ENCODE results near the gene NACC2. TPM values are rescaled to one million over a fixed set of nuclear protein-coding genes. Genes with fewer than 3 reads are reported as not detected.

NACC2 gene
- total RNA-seq, 4 donors from 2014 or later, result 10.4 to 21.6 (median 12.8) TPM

- Histone ChIP-seq H3K27ac (peak overlapping the region in 1 of 4 donors; percentile 29), H3K9me3 (no peaks in the 10 kb centered on the region), H3K36me3 (peaks cover 0 to 65% (median 10%) of the 10 kb centered on the region in 3 donors), H3K27me3 (peaks cover 0 to 3% (median 0%) of the 10 kb centered on the region in 4 donors), H3K4me1 (peaks cover 4 to 45% (median 9%) of the 10 kb centered on the region in 3 donors), H3K4me3 (peak overlapping the region in 1 of 4 donors; percentile 4)
- WGBS, 2 donors, result 70 to 79% methylated on average over 7 to 14 of the region's 44 CpGs
- intact Hi-C loops (cut with DNase I), result no loop called here
- no peak for TF ChIP-seq POLR2A (IDR thresholded peaks at IDR 0.05)
- no peak for TF ChIP-seq CTCF (IDR thresholded peaks at IDR 0.05)
- DNase-seq, result no peak
Measured at GRCh38 chr9:136045595-136046553, 49.2 kb downstream of the NACC2 start.

- H3K4me3 ChIP-seq, result no peak overlapping the region
- H3K36me3 ChIP-seq, result peaks cover 0 to 71% (median 10%) of the 10 kb centered on the region in 3 donors
- no peak for DNase-seq
- H3K9me3 ChIP-seq, result peaks cover 0 to under 1% (median 0%) of the 10 kb centered on the region in 3 donors
- H3K27ac ChIP-seq, result no peak overlapping the region
- H3K4me1 ChIP-seq, result peaks cover 0 to 38% (median 1%) of the 10 kb centered on the region in 3 donors
- no peak for TF ChIP-seq CTCF (IDR thresholded peaks at IDR 0.05)
- no peak for TF ChIP-seq POLR2A (IDR thresholded peaks at IDR 0.05)
- no peaks in the 10 kb centered on the region for H3K27me3 ChIP-seq
- intact Hi-C loops (cut with DNase I), result no loop called here
- WGBS, 2 donors, result 56 to 61% methylated on average over 2 to 8 of the region's 16 CpGs
Measured at GRCh38 chr9:136044971-136045594, 50.0 kb downstream of the NACC2 start.

- Histone ChIP-seq H3K27me3 (no peaks in the 10 kb centered on the region), H3K4me3 (no peak overlapping the region), H3K9me3 (peaks cover 0 to 7% (median 3%) of the 10 kb centered on the region in 3 donors), H3K36me3 (peaks cover 0 to 71% (median 10%) of the 10 kb centered on the region in 3 donors), H3K4me1 (peaks cover 0 to 36% (median 0%) of the 10 kb centered on the region in 3 donors), H3K27ac (no peak overlapping the region)
- TF ChIP-seq POLR2A (IDR thresholded peaks at IDR 0.05) (no peak), CTCF (IDR thresholded peaks at IDR 0.05) (no peak)
- intact Hi-C loops (cut with DNase I), result no loop called here
- 91 to 95% methylated on average over 8 to 10 of the region's 25 CpGs for WGBS, 2 donors
- no peak for DNase-seq
Measured at GRCh38 chr9:136044207-136044970, 50.7 kb downstream of the NACC2 start.

- WGBS, 2 donors, result 83 to 88% methylated on average over 16 to 17 of the region's 18 CpGs
- Histone ChIP-seq H3K9me3 (peaks cover 0 to 13% (median 9%) of the 10 kb centered on the region in 3 donors), H3K27me3 (no peaks in the 10 kb centered on the region), H3K4me3 (no peak overlapping the region), H3K36me3 (peaks cover 0 to 65% (median 10%) of the 10 kb centered on the region in 3 donors), H3K4me1 (peaks cover 0 to 33% (median 0%) of the 10 kb centered on the region in 3 donors), H3K27ac (no peak overlapping the region)
- intact Hi-C loops (cut with DNase I), result no loop called here
- no peak for DNase-seq
- TF ChIP-seq POLR2A (IDR thresholded peaks at IDR 0.05) (no peak), CTCF (IDR thresholded peaks at IDR 0.05) (no peak)
Measured at GRCh38 chr9:136043441-136043991, 51.6 kb downstream of the NACC2 start.
